ENCODE measurements around the gene CELF2.

CELF2 gene

DNA sequence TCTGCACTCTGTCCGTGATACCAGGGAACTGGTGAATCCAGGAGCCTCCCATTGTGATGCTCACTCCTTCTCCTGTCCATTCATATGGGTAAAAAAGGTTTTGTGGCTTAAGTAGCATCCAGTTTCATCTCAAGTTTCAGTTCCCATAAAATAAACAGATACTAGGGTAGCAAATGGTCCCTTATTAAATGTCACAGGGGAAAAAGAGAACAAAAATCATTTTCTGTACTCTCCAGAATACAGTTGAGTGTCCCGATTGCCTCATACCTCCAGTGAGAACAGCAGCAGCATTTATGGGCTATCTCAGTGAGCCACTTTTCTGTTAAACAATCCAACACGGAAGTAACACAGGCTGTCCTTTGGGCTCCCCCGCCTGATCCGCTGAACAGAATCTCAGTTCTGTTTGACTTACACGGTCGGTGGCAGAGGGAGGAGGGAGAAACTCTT lies 179.6 kb downstream of the CELF2 start:
- CTCF ChIA-PET: no interaction called here
- Histone ChIP-seq H3K4me1 (ENCODE audit: control insufficient read depth, insufficient read depth, low read length) (peaks cover 13% of the 10 kb centered on the region), H3K27ac (ENCODE audit: extremely low read depth, low read depth, low read length) (no peak overlapping the region; the same call in 1 of the 2 replicates), H3K4me3 (ENCODE audit: low read depth, low read length) (no peak overlapping the region), H3K9me3 (ENCODE audit: control insufficient read depth, insufficient read depth, low read depth, low read length) (no peaks in the 10 kb centered on the region), H3K36me3 (ENCODE audit: control insufficient read depth in 2 of 2, insufficient read depth in 1 of 2, low read length in 2 of 2) (no peaks in the 10 kb centered on the region)
- POLR2A ChIA-PET: no interaction called here
- no peak for TF ChIP-seq SCRT2 (tag by site-specific recombination; IDR thresholded peaks at IDR 0.05)
- TF ChIP-seq ZNF132 (tag by site-specific recombination; IDR thresholded peaks at IDR 0.05; ENCODE audit: borderline replicate concordance): no peak
- TF ChIP-seq, protein P1, sequence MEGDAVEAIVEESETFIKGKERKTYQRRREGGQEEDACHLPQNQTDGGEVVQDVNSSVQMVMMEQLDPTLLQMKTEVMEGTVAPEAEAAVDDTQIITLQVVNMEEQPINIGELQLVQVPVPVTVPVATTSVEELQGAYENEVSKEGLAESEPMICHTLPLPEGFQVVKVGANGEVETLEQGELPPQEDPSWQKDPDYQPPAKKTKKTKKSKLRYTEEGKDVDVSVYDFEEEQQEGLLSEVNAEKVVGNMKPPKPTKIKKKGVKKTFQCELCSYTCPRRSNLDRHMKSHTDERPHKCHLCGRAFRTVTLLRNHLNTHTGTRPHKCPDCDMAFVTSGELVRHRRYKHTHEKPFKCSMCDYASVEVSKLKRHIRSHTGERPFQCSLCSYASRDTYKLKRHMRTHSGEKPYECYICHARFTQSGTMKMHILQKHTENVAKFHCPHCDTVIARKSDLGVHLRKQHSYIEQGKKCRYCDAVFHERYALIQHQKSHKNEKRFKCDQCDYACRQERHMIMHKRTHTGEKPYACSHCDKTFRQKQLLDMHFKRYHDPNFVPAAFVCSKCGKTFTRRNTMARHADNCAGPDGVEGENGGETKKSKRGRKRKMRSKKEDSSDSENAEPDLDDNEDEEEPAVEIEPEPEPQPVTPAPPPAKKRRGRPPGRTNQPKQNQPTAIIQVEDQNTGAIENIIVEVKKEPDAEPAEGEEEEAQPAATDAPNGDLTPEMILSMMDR (tag by site-specific recombination; IDR thresholded peaks at IDR 0.05): no peak
- no peak for TF ChIP-seq IKZF3 (tag by site-specific recombination; IDR thresholded peaks at IDR 0.05)
- TF ChIP-seq ZNF600 (tag by site-specific recombination; IDR thresholded peaks at IDR 0.05): peak; percentile 90
- TF ChIP-seq, protein P2, sequence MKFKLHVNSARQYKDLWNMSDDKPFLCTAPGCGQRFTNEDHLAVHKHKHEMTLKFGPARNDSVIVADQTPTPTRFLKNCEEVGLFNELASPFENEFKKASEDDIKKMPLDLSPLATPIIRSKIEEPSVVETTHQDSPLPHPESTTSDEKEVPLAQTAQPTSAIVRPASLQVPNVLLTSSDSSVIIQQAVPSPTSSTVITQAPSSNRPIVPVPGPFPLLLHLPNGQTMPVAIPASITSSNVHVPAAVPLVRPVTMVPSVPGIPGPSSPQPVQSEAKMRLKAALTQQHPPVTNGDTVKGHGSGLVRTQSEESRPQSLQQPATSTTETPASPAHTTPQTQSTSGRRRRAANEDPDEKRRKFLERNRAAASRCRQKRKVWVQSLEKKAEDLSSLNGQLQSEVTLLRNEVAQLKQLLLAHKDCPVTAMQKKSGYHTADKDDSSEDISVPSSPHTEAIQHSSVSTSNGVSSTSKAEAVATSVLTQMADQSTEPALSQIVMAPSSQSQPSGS (tag by site-specific recombination; IDR thresholded peaks at IDR 0.05; ENCODE audit: low read depth): no peak
- TF ChIP-seq YY1 (tag by site-specific recombination; IDR thresholded peaks at IDR 0.05): no peak
- TF ChIP-seq ZNF37A (tag by site-specific recombination; IDR thresholded peaks at IDR 0.05): no peak
- no peak for TF ChIP-seq KLF7 (tag by site-specific recombination; IDR thresholded peaks at IDR 0.05; ENCODE audit: borderline replicate concordance)
- no peak for TF ChIP-seq PRDM1 (tag by site-specific recombination; IDR thresholded peaks at IDR 0.05)
- no peak for TF ChIP-seq ZNF596 (tag by site-specific recombination; IDR thresholded peaks at IDR 0.05)
- TF ChIP-seq OSR2 (tag by site-specific recombination; IDR thresholded peaks at IDR 0.05): peak; percentile 71
- TF ChIP-seq SP3 (tag by site-specific recombination; IDR thresholded peaks at IDR 0.05): no peak
- TF ChIP-seq ZNF112 (tag by site-specific recombination; IDR thresholded peaks at IDR 0.05): no peak
- TF ChIP-seq TRIM28 (IDR thresholded peaks at IDR 0.05; ENCODE audit: borderline replicate concordance, low read length): peak; percentile 78
- TF ChIP-seq ZNF175 (tag by site-specific recombination; IDR thresholded peaks at IDR 0.05): no peak
- no peak for TF ChIP-seq ZNF585B (tag by site-specific recombination; IDR thresholded peaks at IDR 0.05)
- TF ChIP-seq ZNF624 (tag by site-specific recombination; IDR thresholded peaks at IDR 0.05): no peak
- TF ChIP-seq ZFHX2 (tag by site-specific recombination; conservative IDR thresholded peaks at IDR 0.05): no peak
- no peak for TF ChIP-seq ZNF785 (tag by site-specific recombination; IDR thresholded peaks at IDR 0.05)
- TF ChIP-seq SETDB1 (IDR thresholded peaks at IDR 0.05; ENCODE audit: insufficient read length, low read length): no peak
- TF ChIP-seq ZNF670 (tag by site-specific recombination; IDR thresholded peaks at IDR 0.05; ENCODE audit: low read depth): no peak
- no peak for TF ChIP-seq ZNF211 (tag by site-specific recombination; IDR thresholded peaks at IDR 0.05; ENCODE audit: low read depth)
- no peak for TF ChIP-seq MEIS1 (CRISPR knock-in tag; IDR thresholded peaks at IDR 0.05; ENCODE audit: borderline replicate concordance)
- TF ChIP-seq ZBTB17 (tag by site-specific recombination; IDR thresholded peaks at IDR 0.05): peak; percentile 92
- TF ChIP-seq ZNF654 (tag by site-specific recombination; IDR thresholded peaks at IDR 0.05; ENCODE audit: low read depth): no peak
- TF ChIP-seq ZNF544 (tag by site-specific recombination; IDR thresholded peaks at IDR 0.05): no peak
- TF ChIP-seq ZNF292 (tag by site-specific recombination; IDR thresholded peaks at IDR 0.05; ENCODE audit: borderline replicate concordance, low read depth): no peak
- TF ChIP-seq GLI4 (tag by site-specific recombination; IDR thresholded peaks at IDR 0.05): no peak
- TF ChIP-seq, protein P3, sequence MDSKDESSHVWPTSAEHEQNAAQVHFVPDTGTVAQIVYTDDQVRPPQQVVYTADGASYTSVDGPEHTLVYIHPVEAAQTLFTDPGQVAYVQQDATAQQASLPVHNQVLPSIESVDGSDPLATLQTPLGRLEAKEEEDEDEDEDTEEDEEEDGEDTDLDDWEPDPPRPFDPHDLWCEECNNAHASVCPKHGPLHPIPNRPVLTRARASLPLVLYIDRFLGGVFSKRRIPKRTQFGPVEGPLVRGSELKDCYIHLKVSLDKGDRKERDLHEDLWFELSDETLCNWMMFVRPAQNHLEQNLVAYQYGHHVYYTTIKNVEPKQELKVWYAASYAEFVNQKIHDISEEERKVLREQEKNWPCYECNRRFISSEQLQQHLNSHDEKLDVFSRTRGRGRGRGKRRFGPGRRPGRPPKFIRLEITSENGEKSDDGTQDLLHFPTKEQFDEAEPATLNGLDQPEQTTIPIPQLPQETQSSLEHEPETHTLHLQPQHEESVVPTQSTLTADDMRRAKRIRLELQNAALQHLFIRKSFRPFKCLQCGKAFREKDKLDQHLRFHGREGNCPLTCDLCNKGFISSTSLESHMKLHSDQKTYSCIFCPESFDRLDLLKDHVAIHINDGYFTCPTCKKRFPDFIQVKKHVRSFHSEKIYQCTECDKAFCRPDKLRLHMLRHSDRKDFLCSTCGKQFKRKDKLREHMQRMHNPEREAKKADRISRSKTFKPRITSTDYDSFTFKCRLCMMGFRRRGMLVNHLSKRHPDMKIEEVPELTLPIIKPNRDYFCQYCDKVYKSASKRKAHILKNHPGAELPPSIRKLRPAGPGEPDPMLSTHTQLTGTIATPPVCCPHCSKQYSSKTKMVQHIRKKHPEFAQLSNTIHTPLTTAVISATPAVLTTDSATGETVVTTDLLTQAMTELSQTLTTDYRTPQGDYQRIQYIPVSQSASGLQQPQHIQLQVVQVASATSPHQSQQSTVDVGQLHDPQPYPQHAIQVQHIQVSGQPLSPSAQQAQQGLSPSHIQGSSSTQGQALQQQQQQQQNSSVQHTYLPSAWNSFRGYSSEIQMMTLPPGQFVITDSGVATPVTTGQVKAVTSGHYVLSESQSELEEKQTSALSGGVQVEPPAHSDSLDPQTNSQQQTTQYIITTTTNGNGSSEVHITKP (tag by site-specific recombination; IDR thresholded peaks at IDR 0.05): peak; percentile 95
